Activated naive CD8-positive, alpha-beta T cell treated with anti-CD3 and anti-CD28 coated beads, Interleukin-2, amount 10 ng/mL, durations not matched to agents 7 days and 5 days (primary cell): Measurements from ENCODE around the gene CSNK1G2. TPM values are rescaled to one million over a fixed set of nuclear protein-coding genes. Genes with fewer than 3 reads are reported as not detected.
"Not testable (repeated sequence)": the region's sequence is repeated elsewhere in the genome, so short reads cannot be mapped to it uniquely, and the experiment has no call there.

Experiments used
- ATAC-seq: fragments of 150-1000 bp; cut with Tn5 transposase; one replicate; pipeline ENCODE4 v1.10.0; 2021; ENCODE audit warnings: low read depth, moderate library complexity
- POLR2A ChIA-PET: fragments of 350-600 bp; sonication (Branson Sonifier 250); formaldehyde crosslinking; loops from one replicate; lab custom pipeline; 2021; ENCODE audit warnings: antibody characterized with exemption; lab: Charles Lee
- DNase-seq: peaks from one replicate; pipeline ENCODE4 v3.0.0; 2021
- H3K27ac Mint-ChIP-seq: one replicate; pipeline ENCODE4 v1.8.0; 2022; ENCODE audit warnings: mild to moderate bottlenecking, mixed read lengths
- H3K27me3 Mint-ChIP-seq: one replicate; pipeline ENCODE4 v1.8.0; 2022; ENCODE audit warnings: mild to moderate bottlenecking, moderate library complexity, mixed read lengths
- H3K36me3 Mint-ChIP-seq: one replicate; pipeline ENCODE4 v1.8.0; 2021; ENCODE audit warnings: mild to moderate bottlenecking, mixed read lengths
- H3K4me1 Mint-ChIP-seq: one replicate; pipeline ENCODE4 v1.8.0; 2021; ENCODE audit warnings: mixed read lengths
- H3K4me3 Mint-ChIP-seq: one replicate; pipeline ENCODE4 v1.8.0; 2022; ENCODE audit warnings: mild to moderate bottlenecking, moderate library complexity, mixed read lengths
- H3K9me3 Mint-ChIP-seq: one replicate; pipeline ENCODE4 v1.8.0; 2021; ENCODE audit warnings: mixed read lengths
- total RNA-seq, 2 experiments: library from RNA; stranded (reverse); gene quantifications; one replicate each; pipeline ENCODE4 v1.2.3, GENCODE V29; 2021

The CSNK1G2 gene
- total RNA-seq, 2 experiments from 2014 or later, result 127 to 134 TPM

DNA sequence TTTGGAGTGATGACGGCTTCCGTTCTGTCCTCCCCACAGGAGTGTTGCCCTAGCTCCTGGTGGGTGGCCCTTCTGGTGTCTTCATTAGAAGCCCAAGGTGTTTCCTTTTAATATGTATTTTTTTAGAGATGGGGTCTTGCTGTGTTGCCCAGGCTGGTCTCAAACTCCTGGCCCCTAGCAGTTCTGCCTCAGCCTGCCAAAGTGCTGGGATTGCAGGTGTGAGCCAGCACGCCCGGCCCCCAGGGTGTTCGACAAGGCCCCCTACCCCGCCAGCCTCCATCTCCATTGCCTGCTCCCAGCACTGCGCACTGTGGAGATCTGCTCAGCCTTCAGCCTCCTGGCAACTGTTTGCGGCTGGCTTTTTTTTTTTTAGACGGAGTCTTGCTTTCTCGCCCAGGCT lies 43.4 kb downstream of the CSNK1G2 start:
- Mint-ChIP-seq H3K27ac (no peak overlapping the region), H3K27me3 (no peaks in the 10 kb centered on the region)
- POLR2A ChIA-PET, result no interaction called here

DNA sequence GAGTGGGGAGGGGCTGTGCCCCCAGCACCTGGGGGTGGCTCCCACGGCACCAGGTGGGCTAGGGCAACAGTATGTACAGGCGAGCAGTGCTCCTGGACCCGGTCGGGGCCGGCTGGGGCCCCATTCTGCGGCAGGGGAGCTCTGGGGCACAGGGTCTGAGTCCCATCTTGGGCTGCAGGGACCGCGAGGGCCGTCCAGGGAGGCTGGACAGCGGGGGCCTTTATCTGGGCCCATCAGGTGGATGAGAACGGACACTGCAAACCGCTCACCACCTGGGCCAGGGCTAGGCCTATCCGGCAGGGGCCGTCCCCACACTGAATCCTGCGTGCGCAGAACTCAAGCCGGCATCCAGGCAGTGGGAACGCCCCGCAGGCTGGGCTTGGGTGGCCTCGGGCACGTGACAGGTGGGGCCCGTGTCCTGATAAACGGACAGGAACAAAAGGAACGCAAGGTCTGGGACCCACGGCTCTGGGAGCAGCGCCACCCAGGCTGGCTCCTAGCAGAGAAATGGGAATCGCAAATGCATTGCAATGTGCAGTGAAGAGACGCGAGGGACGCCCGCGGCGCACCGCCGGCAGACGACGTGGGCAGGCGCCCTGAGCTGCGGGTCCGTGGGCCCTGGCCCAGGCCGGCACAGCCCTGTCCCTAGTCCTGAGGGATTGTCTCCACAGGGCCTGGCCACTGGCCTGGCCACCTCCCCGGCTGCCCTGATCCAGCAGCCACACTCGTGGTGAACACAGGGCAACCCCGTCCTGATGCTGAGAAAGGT lies 44.8 kb downstream of the CSNK1G2 start:
- Mint-ChIP-seq H3K4me1 (no peaks in the 10 kb centered on the region), H3K27me3 (no peaks in the 10 kb centered on the region), H3K36me3 (peaks cover 9% of the 10 kb centered on the region), H3K9me3 (no peaks in the 10 kb centered on the region), H3K4me3 (no peak overlapping the region), H3K27ac (no peak overlapping the region)
- no peak for DNase-seq
- POLR2A ChIA-PET, result no interaction called here
- no peak for ATAC-seq

More for the DNA sequence above, 43.4 kb downstream of the CSNK1G2 start:
- H3K4me1 Mint-ChIP-seq, result no peaks in the 10 kb centered on the region
- no peak overlapping the region for H3K4me3 Mint-ChIP-seq
- no peak for ATAC-seq
- DNase-seq, result no peak
- no peaks in the 10 kb centered on the region for H3K9me3 Mint-ChIP-seq
- H3K36me3 Mint-ChIP-seq, result peaks cover 9% of the 10 kb centered on the region

DNA sequence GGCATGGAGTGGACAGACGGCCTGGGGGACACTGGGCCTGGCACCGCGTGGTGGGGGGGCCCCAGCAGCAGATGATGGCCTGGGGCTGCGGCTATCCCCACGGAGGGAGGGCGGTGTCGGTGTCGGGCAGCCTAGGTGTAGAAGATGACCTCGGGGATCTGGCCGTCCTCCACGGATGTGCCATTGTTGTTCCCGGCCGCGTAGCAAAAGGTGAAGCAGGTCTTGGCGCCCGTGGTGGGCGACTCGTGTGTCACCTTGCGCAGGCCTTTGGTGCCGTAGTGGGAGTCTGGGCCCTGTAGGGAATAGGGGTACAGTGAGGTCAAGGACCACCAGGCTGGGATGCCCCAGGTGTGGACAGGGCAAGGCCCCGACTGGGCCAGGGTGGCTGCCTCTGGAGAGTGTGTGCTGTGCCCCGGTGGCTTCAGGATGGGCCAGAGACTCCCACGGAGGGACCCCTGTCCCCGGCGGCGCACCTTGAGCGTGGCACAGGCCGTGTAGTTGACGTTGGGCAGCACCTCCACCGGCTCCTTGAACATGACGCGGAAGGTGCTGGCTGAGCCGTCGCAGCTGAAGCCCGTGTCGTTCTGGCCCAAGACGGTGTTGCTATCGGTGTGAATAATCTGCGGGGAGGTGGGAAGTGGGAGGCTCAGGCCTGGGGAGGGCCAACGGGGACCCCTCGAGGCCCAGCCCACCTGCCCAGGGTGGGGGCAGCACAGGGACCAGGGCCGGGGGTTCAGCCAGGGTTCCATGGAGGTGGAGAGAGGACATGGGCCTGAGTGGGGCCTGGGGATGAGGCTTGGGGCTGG lies 45.6 kb downstream of the CSNK1G2 start:
- no peak for DNase-seq
- POLR2A ChIA-PET, result no interaction called here
- Mint-ChIP-seq H3K27me3 (no peaks in the 10 kb centered on the region), H3K9me3 (no peaks in the 10 kb centered on the region), H3K36me3 (peaks cover 7% of the 10 kb centered on the region), H3K4me3 (no peak overlapping the region), H3K27ac (no peak overlapping the region), H3K4me1 (no peaks in the 10 kb centered on the region)
- no peak for ATAC-seq

DNA sequence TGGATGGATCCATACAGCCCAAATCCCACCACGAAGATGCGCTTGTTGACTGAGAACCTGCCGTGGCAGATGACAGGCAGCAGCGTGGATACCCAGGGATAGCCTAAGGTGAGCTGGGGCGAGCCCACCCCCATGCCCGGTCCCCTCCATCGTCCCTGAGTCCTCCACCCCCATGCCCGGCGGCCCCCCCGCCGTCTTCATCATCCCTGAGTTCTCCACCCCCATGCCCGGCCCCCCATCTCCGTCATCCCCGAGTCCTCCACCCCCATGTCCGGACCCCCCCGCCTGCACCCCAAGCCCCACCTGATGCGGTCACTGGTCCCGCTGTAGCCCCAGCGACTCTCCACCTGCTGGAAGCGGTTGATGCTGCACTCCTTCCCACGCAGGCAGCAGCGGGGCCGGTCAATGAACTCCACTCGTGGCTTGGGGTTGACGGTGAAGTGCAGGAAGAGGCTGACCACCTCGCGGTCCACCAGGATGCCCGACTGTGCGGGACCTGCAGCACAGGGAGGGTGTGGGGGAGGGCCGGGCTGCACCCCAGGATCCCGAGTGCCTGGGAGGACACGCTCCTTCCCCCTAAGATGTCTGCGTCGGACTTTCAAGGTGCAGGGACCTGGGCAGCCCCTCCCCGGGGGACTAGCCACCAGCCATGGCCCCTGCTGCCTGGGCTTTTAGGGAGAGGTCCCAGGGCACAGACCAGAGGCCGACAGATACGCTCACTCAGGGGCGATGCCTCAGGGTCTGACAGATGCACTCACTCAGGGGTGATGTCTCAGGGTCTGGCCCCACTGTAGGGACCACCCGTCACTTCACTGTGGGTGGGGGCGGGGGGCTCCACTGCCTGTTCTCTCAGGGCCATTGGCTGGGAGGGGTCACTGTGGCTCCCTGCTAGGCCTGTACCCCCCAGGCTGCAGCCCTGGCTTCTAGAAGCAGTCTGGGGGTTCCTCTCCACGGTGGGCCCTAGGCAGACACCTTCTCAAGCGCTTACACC lies 46.5 kb downstream of the CSNK1G2 start:
- DNase-seq (no peak), ATAC-seq (no peak)
- H3K27me3 Mint-ChIP-seq, result no peaks in the 10 kb centered on the region
- H3K9me3 Mint-ChIP-seq, result no peaks in the 10 kb centered on the region
- H3K27ac Mint-ChIP-seq, result no peak overlapping the region
- POLR2A ChIA-PET, result no interaction called here
- H3K36me3 Mint-ChIP-seq, result peaks cover 10% of the 10 kb centered on the region
- no peaks in the 10 kb centered on the region for H3K4me1 Mint-ChIP-seq
- H3K4me3 Mint-ChIP-seq, result no peak overlapping the region

DNA sequence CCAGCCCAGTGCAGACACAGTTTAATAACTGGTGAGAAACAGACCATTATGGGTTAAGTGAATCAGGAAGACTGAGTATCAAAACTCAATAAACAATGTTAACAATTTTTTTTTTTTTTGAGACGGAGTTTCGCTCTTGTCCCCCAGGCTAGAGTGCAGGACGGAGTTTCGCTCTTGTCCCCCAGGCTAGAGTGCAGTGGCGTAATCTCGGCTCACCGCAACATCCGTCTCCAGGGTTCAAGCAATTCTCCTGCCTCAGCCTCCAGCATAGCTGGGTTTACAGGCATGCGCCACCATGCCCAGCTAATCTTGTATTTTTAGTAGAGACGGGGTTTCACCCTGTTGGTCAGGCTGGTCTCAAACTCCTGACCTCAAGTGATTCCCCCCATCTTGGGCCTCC lies 47.5 kb downstream of the CSNK1G2 start:
- ATAC-seq, DNase-seq, POLR2A ChIA-PET, H3K27me3 Mint-ChIP-seq, H3K4me1 Mint-ChIP-seq, H3K4me3 Mint-ChIP-seq, H3K9me3 Mint-ChIP-seq, H3K27ac Mint-ChIP-seq: not testable (repeated sequence)
- H3K36me3 Mint-ChIP-seq, result peaks cover 11% of the 10 kb centered on the region

DNA sequence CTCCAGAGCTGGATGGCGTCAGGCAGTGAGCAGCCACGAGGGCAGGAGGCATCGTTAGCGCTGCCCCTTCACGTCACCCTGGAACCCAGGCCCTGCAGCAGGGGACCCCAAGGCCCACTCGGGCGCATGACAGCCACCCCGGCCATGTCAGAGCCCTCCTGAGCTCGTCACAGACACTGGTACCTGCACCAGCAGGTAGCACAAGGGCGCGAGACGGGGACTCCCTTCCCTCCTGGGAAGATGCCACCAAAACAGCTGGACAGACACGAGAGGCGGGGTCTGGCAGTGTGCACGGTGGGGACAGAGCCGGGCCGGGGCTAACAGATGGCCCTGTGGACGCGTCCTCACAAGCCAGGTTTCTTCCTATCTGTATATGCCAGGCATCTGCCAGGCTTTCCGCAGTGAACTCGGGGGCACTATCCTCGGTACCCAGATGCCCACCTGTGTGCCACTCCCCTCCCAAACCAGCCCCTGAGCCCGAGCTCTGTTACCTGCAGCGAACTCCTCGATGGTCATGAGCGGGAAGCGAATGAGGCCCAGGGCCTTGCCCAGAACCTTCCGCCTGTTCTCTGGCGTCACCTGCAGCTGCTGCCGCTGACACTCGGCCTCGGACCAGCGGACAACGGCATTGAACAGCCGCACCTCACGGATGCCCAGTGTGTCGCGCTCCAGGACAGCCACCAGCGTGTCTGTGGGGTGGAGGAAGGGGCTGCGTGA lies 48.7 kb downstream of the CSNK1G2 start:
- DNase-seq, result no peak
- POLR2A ChIA-PET, result no interaction called here
- H3K4me3 Mint-ChIP-seq, result no peak overlapping the region
- H3K36me3 Mint-ChIP-seq, result peaks cover 13% of the 10 kb centered on the region
- no peaks in the 10 kb centered on the region for H3K4me1 Mint-ChIP-seq
- no peak overlapping the region for H3K27ac Mint-ChIP-seq
- H3K27me3 Mint-ChIP-seq, result no peaks in the 10 kb centered on the region
- no peaks in the 10 kb centered on the region for H3K9me3 Mint-ChIP-seq
- ATAC-seq, result no peak

DNA sequence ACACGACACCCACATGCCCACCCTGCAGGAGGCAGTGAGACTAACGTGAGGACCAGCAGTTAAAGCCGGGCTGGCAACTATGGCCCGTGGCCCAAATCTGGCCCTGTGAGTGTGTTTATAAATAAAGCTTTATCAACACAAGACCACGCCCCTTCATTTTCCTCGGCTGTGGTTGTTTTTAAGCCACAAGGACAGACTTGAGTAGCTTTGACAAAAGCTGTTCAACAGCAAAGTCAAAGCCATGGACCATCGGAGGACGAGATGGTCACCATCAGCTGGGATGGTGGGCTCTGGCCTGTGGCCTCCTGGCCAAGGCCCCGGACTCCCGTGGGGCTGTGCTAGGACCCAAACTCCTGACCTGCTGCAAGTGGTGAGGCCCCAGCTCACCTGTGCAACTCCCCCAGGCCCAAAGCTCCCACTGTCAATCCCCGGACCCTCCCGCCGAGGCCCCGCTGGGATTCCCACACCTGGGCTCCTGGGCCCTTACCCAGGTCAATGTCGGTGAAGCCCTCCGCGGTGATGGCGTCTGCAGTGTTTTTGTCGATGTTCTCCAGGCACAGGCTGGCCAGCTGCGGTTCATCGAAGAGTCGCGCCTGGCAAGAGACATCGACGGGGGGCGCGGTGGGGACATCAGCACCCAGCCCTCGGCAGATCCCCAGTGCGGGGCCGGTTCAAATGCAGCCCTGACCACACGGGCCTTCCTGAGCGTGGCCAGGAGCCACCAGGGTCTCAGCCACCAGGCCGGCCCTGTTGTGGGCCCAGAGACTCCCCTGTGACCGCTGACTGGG lies 49.5 kb downstream of the CSNK1G2 start:
- H3K27ac Mint-ChIP-seq, result no peak overlapping the region
- H3K4me3 Mint-ChIP-seq, result no peak overlapping the region
- POLR2A ChIA-PET, result interaction anchor here (0.6 kb wide), 1 partner anchor 8 kb away, joined by 3 read pairs; no protein-coding TSS in a partner anchor
- no peak for ATAC-seq
- peaks cover 1% of the 10 kb centered on the region for H3K4me1 Mint-ChIP-seq
- peaks cover 10% of the 10 kb centered on the region for H3K36me3 Mint-ChIP-seq
- H3K9me3 Mint-ChIP-seq, result no peaks in the 10 kb centered on the region
- H3K27me3 Mint-ChIP-seq, result no peaks in the 10 kb centered on the region
- no peak for DNase-seq

DNA sequence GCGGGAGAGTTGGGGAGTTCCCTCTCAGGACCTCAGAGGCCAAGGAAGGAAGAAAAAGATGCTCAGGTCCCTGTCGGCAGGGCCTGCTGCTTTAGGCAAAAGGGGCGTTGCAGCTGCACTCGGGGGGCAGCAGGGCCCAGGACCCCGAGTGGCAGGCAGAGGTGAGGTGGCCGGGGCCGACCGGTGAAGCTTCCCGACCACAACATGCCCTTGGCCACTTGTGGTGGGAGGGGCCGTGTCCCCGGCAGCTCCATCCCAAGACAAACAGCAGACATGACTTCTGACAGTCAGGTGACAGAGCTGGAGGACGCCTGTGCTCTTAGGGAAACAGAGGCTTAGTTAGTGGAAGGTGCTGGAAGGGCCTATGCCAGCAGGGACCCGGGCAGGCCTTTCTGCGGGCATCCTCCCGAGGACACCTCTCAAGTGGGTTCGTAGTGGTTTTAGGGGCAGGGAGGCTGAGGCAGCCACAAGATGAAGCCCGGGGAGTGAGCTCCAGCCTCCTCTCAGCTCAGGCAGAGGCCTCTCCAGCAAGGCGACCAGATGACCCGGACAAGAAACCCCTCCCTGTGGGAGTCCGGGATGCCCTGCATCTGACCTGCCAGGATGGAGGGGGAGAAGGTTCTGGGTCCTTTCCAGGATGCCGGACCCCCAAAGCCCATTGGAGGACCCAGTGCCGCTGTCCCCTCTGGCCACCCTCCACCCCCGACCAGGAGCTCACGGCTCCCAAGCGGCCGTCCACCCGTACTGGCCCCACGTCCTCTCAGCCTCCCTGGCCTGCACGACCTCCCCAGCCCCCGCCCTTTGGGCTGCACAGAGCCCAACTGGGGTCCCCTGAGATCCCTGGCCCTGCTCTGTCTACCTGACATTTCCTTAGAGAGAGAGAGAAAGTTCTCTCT lies 50.3 kb downstream of the CSNK1G2 start:
- ATAC-seq, result no peak
- DNase-seq, result no peak
- Mint-ChIP-seq H3K9me3 (no peaks in the 10 kb centered on the region), H3K4me1 (peaks cover 1% of the 10 kb centered on the region), H3K36me3 (peaks cover 14% of the 10 kb centered on the region), H3K27ac (no peak overlapping the region), H3K4me3 (no peak overlapping the region), H3K27me3 (no peaks in the 10 kb centered on the region)
- POLR2A ChIA-PET, result interaction anchor here (0.6 kb wide), 1 partner anchor 9 kb away, joined by 3 read pairs; no protein-coding TSS in a partner anchor

DNA sequence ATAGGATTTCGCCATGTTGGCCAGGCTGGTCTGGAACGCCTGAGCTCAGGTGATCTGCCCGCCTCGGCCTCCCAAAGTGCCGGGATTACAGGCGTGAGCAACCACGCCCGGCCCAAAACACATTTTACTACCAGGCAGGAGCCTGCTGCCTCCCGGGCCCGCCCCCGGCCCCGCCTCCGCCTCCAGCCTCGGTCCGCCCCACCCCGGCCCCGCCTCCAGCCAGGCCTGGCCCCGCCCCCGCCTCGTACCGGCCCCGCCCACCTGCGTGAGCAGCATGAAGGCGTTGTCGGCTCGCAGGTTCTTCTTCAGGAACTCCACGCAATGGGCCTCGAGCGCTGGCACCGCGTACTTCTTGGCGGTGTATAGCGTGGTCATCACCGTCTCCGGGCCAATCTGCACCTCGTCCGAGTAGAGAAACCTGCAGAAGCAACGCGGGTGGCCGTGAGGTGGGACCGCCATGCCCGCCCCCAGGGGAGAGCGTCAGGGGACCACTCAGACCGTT lies 51.8 kb downstream of the CSNK1G2 start:
- Mint-ChIP-seq H3K9me3 (no peaks in the 10 kb centered on the region), H3K27me3 (no peaks in the 10 kb centered on the region), H3K4me1 (peaks cover 4% of the 10 kb centered on the region), H3K36me3 (peaks cover 17% of the 10 kb centered on the region), H3K27ac (no peak overlapping the region), H3K4me3 (no peak overlapping the region)
- DNase-seq (no peak), ATAC-seq (no peak)
- POLR2A ChIA-PET, result no interaction called here

DNA sequence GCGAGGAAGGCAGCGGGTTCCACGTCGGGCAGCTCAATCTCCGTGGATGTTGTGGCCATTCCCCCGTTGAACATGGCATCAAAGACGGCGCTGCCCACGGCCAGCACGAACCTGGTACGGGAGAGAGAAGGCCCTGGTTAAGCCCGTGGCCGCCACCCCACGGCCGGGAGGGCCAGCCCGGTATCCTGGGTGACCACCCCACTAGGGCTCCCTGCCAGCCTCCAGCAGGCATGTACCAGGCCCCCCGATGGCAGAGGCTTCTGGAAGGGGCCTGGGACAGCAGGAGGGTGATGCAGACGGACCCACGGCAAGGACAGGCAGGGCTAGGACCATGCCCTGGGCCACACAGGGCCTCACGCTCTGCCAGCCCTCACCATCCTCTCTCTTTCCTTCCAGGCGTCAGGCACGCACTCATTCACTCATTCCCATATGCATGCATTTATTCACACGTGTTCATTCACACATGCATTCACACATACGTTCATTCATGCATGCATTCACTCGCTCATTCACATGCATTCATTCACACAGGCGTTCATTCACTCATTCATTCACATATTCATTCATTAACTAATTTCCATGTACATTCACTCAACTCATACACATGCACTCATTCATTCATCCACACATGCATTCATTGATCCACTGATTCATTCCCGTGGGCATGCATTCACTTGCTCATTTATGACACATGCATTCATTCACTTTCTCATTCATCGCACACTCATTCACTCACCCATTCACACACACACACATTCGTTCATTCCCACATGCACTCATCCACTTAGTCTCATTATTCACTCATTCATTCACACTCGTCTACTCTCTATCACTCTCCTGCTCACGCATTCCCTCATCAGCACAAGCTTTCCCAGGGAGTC lies 56.6 kb downstream of the CSNK1G2 start:
- DNase-seq (no peak), ATAC-seq (no peak)
- Mint-ChIP-seq H3K27me3 (no peaks in the 10 kb centered on the region), H3K27ac (no peak overlapping the region), H3K9me3 (no peaks in the 10 kb centered on the region), H3K36me3 (peaks cover 16% of the 10 kb centered on the region), H3K4me3 (no peak overlapping the region), H3K4me1 (peaks cover 5% of the 10 kb centered on the region)
- POLR2A ChIA-PET, result interaction anchor here (0.6 kb wide), 1 partner anchor 21 kb away, joined by 7 read pairs; no protein-coding TSS in a partner anchor
